Spleen (tissue), 7 donors: ENCODE measurements around the gene RAB10.

ENCODE experiments used
- POLR2A ChIP-seq, 3 donors: fragments of 450-650 bp; IDR thresholded peaks; one replicate each; pipeline ENCODE4 v1.5.1; 2017; ENCODE audit warnings: antibody characterized with exemption in 3 of 3, mild to moderate bottlenecking in 1 of 3
- POLR2AphosphoS5 ChIP-seq, 3 donors: sonication (generic); formaldehyde crosslinking; IDR thresholded peaks; one replicate each; pipeline ENCODE4 v1.5.1; 2017; ENCODE audit warnings: antibody characterized with exemption in 3 of 3
- TF ChIP-seq, protein P1 (sequence below), 11 experiments: fragments of 200-600 bp in 7 of 11; fragments of 450-650 bp in 4 of 11; sonication (generic) in 4 of 11; IDR thresholded peaks in 8 of 11; conservative IDR thresholded peaks in 3 of 11; 1 replicate in 7 of 11; 2 replicates in 4 of 11; pipeline versions ENCODE4 v1.4.0 to v1.8.0; 2016 to 2021; ENCODE audit warnings: antibody characterized with exemption in 11 of 11, inconsistent platforms in 4 of 11, mild to moderate bottlenecking in 1 of 11
- donor health status: DM: no; HTN: no; CAD: no; lungs with moderate emphysema.
- donor health status: DM: no; HTN: no; CAD: no.
- donor health status: DM: no; HTN: no; CAD: no.

DNA sequence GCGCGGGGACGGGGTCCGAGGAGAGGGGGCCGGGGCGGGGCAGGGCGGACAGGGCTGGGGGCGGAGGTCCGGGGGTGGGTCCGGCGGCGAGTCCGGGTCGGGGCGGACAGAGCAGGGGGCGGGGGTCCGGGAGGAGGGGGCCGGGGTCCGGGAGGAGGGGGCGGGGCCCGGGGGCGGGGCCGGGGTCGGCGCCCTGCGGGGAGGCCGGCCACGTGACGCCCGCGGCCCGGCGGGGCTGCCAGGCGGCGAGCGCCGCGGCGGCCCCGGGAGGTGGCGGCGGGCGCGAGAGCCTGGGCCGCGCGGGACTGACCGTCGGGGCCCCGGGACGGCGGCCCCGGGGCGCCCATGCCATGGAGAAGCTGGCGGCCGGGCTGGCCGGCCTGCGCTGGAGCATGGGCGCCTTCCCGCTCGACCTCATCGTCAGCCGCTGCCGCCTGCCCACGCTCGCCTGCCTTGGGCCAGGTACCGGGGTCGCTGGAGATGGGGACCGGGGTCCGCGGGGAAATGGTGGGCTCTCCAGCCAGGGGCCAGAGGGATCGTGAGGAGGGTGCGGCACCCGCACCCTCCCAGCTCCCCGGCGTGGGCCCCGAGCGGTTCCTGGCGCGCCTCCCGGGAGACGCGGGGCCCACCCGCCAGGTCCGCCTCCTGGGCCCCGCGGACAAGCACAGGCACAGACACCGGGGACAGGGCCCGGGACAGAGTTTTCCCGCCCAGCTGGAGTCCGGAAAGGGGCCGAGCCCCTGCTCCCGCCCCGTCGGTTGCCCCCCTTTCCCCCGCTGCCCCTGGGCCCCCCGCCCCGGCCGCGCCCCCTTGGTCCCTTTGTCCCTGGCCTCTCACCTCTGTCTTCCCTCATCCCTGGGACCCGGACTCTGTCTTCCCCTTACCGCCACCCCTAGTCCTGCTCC, 139.2 kb downstream of the RAB10 start, which contains the start of gene GAREM2:
- TF ChIP-seq, protein P1, sequence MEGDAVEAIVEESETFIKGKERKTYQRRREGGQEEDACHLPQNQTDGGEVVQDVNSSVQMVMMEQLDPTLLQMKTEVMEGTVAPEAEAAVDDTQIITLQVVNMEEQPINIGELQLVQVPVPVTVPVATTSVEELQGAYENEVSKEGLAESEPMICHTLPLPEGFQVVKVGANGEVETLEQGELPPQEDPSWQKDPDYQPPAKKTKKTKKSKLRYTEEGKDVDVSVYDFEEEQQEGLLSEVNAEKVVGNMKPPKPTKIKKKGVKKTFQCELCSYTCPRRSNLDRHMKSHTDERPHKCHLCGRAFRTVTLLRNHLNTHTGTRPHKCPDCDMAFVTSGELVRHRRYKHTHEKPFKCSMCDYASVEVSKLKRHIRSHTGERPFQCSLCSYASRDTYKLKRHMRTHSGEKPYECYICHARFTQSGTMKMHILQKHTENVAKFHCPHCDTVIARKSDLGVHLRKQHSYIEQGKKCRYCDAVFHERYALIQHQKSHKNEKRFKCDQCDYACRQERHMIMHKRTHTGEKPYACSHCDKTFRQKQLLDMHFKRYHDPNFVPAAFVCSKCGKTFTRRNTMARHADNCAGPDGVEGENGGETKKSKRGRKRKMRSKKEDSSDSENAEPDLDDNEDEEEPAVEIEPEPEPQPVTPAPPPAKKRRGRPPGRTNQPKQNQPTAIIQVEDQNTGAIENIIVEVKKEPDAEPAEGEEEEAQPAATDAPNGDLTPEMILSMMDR (IDR thresholded peaks at IDR 0.05 in 8 of 11, conservative IDR thresholded peaks at IDR 0.05 in 3 of 11), result no peak
- TF ChIP-seq POLR2A (IDR thresholded peaks at IDR 0.05), result no peak
- no peak for TF ChIP-seq POLR2AphosphoS5 (IDR thresholded peaks at IDR 0.05)
